Fibroblast of lung (primary cell): ENCODE results near the gene LASP1.

Experiments used
- CTCF ChIP-seq, 2 donors: IDR thresholded peaks in 1 of 2; conservative IDR thresholded peaks in 1 of 2; 1 replicate in 1 of 2; 2 replicates in 1 of 2; pipeline ENCODE4 v1.5.1; 2011 to 2012; ENCODE audit warnings: low read length in 2 of 2, control low read depth in 1 of 2, inconsistent platforms in 1 of 2, low read depth in 1 of 2, mild to moderate bottlenecking in 1 of 2
- EZH2 ChIP-seq: IDR thresholded peaks from 2 replicates; pipeline ENCODE4 v1.5.1; 2012; ENCODE audit warnings: low read length, control low read depth, mild to moderate bottlenecking; ENCODE audit errors: missing control alignments

- TF ChIP-seq CTCF (conservative IDR thresholded peaks at IDR 0.05 in 1 of 2, IDR thresholded peaks at IDR 0.05 in 1 of 2; ENCODE audit: low read depth in 1 of 2, low read length in 2 of 2) (no peak), EZH2 (no peak)
Observed at GRCh38 chr17:38890410-38890746, 20.5 kb downstream of the LASP1 start.
